Measurements from ENCODE around the gene PPM1K.

PPM1K gene

DNA sequence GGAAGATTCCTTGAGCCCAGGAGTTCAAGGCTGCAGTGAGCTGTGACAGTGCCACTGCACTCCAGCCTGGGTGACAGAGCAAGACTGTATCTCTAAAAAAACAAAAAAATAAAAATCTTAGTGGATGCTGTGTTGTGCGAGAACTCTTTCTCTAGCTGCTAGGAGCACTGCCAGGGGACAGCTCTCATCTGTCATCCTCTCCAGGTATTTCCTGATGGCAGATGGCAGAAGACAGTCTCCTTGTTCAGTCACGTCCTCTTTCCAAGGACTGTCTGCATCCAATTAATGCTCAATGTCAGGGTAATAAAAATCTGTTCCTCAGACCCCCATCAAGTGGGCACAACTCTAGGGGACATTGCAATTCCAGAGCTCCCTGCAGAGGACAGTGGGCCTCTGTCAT lies 29.2 kb downstream of the PPM1K start:
- in situ Hi-C loops (cut with HindIII; ENCODE audit: low sequenced_read_pairs) = no loop called here
- no peak for DNase-seq (ENCODE audit: low read depth)
- H3K4me3 ChIP-seq (ENCODE audit: low read depth, low read length) = no peak overlapping the region
- TF ChIP-seq, protein P1, sequence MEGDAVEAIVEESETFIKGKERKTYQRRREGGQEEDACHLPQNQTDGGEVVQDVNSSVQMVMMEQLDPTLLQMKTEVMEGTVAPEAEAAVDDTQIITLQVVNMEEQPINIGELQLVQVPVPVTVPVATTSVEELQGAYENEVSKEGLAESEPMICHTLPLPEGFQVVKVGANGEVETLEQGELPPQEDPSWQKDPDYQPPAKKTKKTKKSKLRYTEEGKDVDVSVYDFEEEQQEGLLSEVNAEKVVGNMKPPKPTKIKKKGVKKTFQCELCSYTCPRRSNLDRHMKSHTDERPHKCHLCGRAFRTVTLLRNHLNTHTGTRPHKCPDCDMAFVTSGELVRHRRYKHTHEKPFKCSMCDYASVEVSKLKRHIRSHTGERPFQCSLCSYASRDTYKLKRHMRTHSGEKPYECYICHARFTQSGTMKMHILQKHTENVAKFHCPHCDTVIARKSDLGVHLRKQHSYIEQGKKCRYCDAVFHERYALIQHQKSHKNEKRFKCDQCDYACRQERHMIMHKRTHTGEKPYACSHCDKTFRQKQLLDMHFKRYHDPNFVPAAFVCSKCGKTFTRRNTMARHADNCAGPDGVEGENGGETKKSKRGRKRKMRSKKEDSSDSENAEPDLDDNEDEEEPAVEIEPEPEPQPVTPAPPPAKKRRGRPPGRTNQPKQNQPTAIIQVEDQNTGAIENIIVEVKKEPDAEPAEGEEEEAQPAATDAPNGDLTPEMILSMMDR (IDR thresholded peaks at IDR 0.05; ENCODE audit: low read depth, low read length, missing control alignments) = no peak

DNA sequence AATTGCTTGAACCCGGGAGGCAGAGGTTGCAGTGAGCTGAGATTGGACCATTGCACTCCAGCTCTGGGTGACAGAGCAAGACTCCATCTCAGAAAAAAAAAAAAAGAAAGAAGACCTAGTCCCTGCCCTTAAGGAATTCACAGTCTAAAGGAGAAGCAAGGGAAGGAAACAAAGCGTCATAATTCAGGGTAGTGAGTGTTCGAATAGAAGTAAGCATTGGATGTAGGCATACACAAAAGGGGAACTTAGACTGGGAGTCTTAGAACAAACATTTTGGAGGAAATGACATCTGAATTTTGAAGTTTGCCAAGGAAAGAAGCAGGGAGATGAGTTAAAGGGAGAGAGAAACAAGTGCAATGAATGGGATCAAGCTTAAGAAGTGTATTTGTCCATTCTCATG lies 32.4 kb downstream of the PPM1K start:
- no peak overlapping the region for H3K4me3 ChIP-seq (ENCODE audit: low read depth, low read length)
- DNase-seq (ENCODE audit: low read depth) = no peak
- in situ Hi-C loops (cut with HindIII; ENCODE audit: low sequenced_read_pairs) = no loop called here
- TF ChIP-seq, protein P1 (IDR thresholded peaks at IDR 0.05; ENCODE audit: low read depth, low read length, missing control alignments) = no peak

DNA sequence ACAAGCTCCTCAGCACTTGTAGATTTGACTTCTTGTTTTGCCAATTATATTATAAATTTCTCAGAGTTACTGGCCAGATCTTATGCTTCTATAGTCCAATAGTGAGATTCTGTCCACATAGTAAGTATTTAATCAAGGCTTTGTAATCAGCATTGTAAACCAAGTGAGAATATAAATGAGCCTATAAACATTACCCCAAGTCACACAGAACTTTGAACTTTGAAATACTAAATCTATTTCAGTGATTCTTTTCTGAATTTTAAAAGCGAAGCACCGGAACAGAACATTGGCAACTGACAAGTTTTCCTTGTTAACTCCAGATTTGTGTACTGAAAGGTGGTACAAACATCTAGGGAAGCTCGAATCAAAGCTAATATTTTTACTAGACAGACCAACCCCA lies 37.2 kb downstream of the PPM1K start:
- in situ Hi-C loops (cut with HindIII; ENCODE audit: low sequenced_read_pairs) = no loop called here
- no peak overlapping the region for H3K4me3 ChIP-seq (ENCODE audit: low read depth, low read length)
- TF ChIP-seq, protein P1 (IDR thresholded peaks at IDR 0.05; ENCODE audit: low read depth, low read length, missing control alignments) = no peak
- no peak for DNase-seq (ENCODE audit: low read depth)

DNA sequence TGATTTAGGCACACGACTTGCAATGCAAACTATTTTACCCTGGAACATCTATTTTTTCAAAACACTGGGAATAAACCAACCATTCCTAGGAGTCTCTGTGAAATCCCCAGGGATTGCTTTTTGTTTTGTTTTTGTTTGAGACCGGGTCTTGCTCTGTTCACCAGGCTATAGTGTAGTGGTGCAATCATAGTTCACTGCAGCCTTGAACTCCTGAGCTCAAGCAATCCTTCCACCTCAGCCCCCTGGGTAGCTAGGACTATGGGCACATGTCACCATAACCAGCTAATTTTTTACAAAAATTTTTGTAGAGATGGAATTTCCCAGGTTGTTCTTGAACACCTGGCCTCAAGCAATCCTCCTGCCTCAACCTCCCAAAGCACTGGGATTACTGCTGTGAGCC lies 37.8 kb downstream of the PPM1K start:
- in situ Hi-C loops (cut with HindIII; ENCODE audit: low sequenced_read_pairs) = no loop called here
- DNase-seq (ENCODE audit: low read depth) = no peak
- TF ChIP-seq, protein P1 (IDR thresholded peaks at IDR 0.05; ENCODE audit: low read depth, low read length, missing control alignments) = no peak
- H3K4me3 ChIP-seq (ENCODE audit: low read depth, low read length) = no peak overlapping the region

DNA sequence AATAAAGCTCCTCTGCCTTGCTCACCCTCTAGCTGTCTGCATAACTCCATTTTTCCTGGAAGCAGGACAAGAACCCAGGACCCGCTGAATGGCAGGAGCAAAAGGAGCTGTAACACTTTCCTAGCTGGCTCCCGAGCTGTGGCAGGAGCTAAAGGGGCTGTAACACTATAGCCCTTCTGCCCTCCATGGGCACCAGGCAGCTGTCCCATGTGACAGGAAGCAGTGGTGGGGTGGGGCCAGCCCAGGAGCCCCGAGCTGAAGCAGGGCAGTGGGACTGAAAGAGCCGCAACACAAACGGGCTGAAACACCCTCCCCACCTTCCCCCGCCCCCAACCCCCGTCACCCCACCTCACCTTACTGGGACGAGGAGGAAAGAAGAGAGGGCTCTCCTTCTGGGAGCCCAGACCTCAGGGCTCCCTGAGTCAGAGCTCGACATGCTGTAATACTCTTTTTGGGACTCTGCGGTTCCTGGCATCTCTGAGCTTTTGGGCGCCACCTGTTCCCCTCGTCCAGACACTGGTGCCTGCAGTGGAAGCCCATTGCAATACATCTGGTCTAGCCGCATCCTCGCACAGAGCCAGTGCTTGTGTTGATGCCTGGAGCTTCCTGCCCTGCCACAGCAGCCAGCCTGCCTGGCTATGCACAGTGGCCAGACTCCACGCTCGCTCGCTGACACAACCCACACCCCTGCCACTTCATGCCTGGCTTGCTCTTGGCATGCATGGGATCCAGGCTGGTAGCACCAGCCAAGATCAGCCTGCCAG lies 39.4 kb downstream of the PPM1K start:
- DNase-seq (ENCODE audit: low read depth) = no peak
- no peak overlapping the region for H3K4me3 ChIP-seq (ENCODE audit: low read depth, low read length)
- TF ChIP-seq, protein P1 (IDR thresholded peaks at IDR 0.05; ENCODE audit: low read depth, low read length, missing control alignments) = no peak
- in situ Hi-C loops (cut with HindIII; ENCODE audit: low sequenced_read_pairs) = no loop called here

DNA sequence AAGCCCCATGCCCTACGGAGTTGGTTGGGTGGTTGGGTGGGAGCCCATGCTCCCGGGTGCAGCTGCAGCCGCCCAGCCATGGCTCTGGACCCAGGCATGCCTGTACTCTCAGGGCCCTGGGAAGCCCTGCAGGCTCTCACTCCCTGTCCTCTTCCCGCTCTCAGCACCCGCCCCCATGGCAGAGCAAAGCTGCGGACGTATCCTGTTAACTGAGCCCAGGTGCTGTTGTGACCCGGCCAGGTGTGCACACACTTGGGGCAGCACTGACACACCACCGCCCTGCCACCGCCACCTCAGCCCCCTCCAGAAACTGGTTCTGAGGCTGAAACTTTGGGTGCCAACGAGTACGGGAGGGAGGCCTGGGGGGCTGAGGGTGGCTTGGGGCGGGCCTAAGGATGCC lies 40.3 kb downstream of the PPM1K start:
- in situ Hi-C loops (cut with HindIII; ENCODE audit: low sequenced_read_pairs) = no loop called here
- no peak overlapping the region for H3K4me3 ChIP-seq (ENCODE audit: low read depth, low read length)
- DNase-seq (ENCODE audit: low read depth) = no peak
- TF ChIP-seq, protein P1 (IDR thresholded peaks at IDR 0.05; ENCODE audit: low read depth, low read length, missing control alignments) = no peak

Measured in astrocyte of the cerebellum (primary cell).